ENCODE data around the gene BEX1. TPM values are rescaled to one million over a fixed set of nuclear protein-coding genes. Genes with fewer than 3 reads are reported as not detected.
"Not testable (repeated sequence)": the region's sequence is repeated elsewhere in the genome, so short reads cannot be mapped to it uniquely, and the experiment has no call there.

The BEX1 gene
- total RNA-seq (2021), result 45.2 to 49.3 TPM (median 46.8 TPM) in 3 replicates
- Bru-seq, nascent RNA, result percentile 80 among the genes with signal in this experiment
- long read RNA-seq, experiment 1, transcript BEX1-201 (3 exons, 864 nt), result major isoform, 46 of 51 reads
- long read RNA-seq, experiment 1, partial matches to known transcripts, result 4 of 51 reads
- long read RNA-seq, experiment 1, other reads (novel, unspliced or antisense), result 1 of 51 reads
- long read RNA-seq, experiment 2, transcript BEX1-201 (3 exons, 864 nt), result major isoform, 58 of 91 reads
- long read RNA-seq, experiment 2, partial matches to known transcripts, result 23 of 91 reads
- long read RNA-seq, experiment 2, other reads (novel, unspliced or antisense), result 10 of 91 reads
- long read RNA-seq, experiment 3, transcript BEX1-201 (3 exons, 864 nt), result major isoform, 389 of 407 reads
- long read RNA-seq, experiment 3, partial matches to known transcripts, result 2 of 407 reads
- long read RNA-seq, experiment 3, other reads (novel, unspliced or antisense), result 16 of 407 reads

GRCh38 chrX:103063918-103064434 lies at the start of gene BEX1:
Gene BEX1 (minus strand): TSS chrX:103064171. CDS start chrX:103063274, 897 bp downstream.
- peaks cover 4% of the 10 kb centered on the region; the same call in 1 of the 2 replicates for H3K36me3 Mint-ChIP-seq
- ChIA-PET POLR2A (interaction anchor here (0.6 kb wide), 1 partner anchor 108 kb away, joined by 3 read pairs; no protein-coding TSS in a partner anchor), CTCF (interaction anchor here (1.4 kb wide), 1 partner anchor 113 kb away, joined by 9 read pairs; no protein-coding TSS in a partner anchor)
- 0 out of 2 replicates have a peak, but pooled peaks cover 2% of the 10 kb centered on the region for H3K4me1 Mint-ChIP-seq
- H3K9me3 Mint-ChIP-seq, result no peaks in the 10 kb centered on the region
- H3K27ac Mint-ChIP-seq, result peak within 1 kb of the TSS; percentile 3
- TF ChIP-seq IRF2 (CRISPR knock-in tag; IDR thresholded peaks at IDR 0.05; ENCODE audit: borderline replicate concordance, low read depth) (no peak), USF1 (CRISPR knock-in tag; IDR thresholded peaks at IDR 0.05) (peak; percentile 94), SP1 (CRISPR knock-in tag; conservative IDR thresholded peaks at IDR 0.05) (0 out of 2 replicates have a peak, but pooled peaks have one; percentile 10), MAX (CRISPR knock-in tag; IDR thresholded peaks at IDR 0.05) (peak; percentile 25; the same call in 1 of the 2 replicates), TP53 (CRISPR knock-in tag; IDR thresholded peaks at IDR 0.05) (0 out of 2 replicates have a peak, but pooled peaks have one; percentile 21), ETV6 (CRISPR knock-in tag; IDR thresholded peaks at IDR 0.05) (0 out of 2 replicates have a peak, but pooled peaks have one; percentile 26), USF2 (CRISPR knock-in tag; IDR thresholded peaks at IDR 0.05) (peak; percentile 95), FOXJ3 (CRISPR knock-in tag; IDR thresholded peaks at IDR 0.05; ENCODE audit: borderline replicate concordance) (no peak)
- TF ChIP-seq, protein P1, sequence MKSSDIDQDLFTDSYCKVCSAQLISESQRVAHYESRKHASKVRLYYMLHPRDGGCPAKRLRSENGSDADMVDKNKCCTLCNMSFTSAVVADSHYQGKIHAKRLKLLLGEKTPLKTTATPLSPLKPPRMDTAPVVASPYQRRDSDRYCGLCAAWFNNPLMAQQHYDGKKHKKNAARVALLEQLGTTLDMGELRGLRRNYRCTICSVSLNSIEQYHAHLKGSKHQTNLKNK (CRISPR knock-in tag; IDR thresholded peaks at IDR 0.05), result no peak
- DNase-seq (ENCODE audit: low spot score) (peak; percentile 68), ATAC-seq (peak; percentile 87)
- H3K4me3 Mint-ChIP-seq, result peak within 1 kb of the TSS; percentile 72
- peaks cover 17% of the 10 kb centered on the region for H3K27me3 Mint-ChIP-seq (ENCODE audit: low read depth)

DNA sequence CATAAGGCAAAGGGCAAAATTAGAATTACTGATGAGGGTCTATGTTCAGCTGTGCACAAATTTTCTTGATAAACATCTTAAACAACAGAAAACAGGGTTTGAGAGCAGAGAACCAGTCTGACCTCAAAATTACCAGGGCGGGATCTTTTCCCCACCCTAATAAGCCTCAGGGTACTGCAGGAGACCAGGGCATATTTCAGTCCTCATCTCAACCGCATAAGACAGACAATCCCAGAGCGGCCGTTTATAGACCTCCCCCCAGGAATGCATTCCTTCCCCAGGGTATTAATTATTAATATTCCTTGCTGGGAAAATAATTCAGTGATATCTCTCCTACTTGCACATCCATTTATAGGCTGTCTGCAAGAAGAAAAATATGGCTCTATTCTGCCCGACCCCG lies 45.5 kb upstream of the BEX1 start:
- POLR2A ChIA-PET; DNase-seq (ENCODE audit: low spot score); H3K27ac Mint-ChIP-seq; H3K27me3 Mint-ChIP-seq (ENCODE audit: low read depth); H3K4me1 Mint-ChIP-seq; ATAC-seq; H3K4me3 Mint-ChIP-seq; CTCF ChIA-PET: not testable (repeated sequence)
- Mint-ChIP-seq H3K36me3 (peaks cover 19% of the 10 kb centered on the region), H3K9me3 (peaks cover 38% of the 10 kb centered on the region)

GRCh38 chrX:103107836-103108235 lies 43.9 kb upstream of the BEX1 start:
- H3K4me1 Mint-ChIP-seq, result no peaks in the 10 kb centered on the region
- TF ChIP-seq TP53 (CRISPR knock-in tag; IDR thresholded peaks at IDR 0.05) (no peak), ELF4 (CRISPR knock-in tag; IDR thresholded peaks at IDR 0.05; ENCODE audit: low read depth) (no peak), FOXJ3 (CRISPR knock-in tag; IDR thresholded peaks at IDR 0.05; ENCODE audit: borderline replicate concordance) (no peak), CREB1 (CRISPR knock-in tag; IDR thresholded peaks at IDR 0.05) (no peak), OVOL2 (CRISPR knock-in tag; IDR thresholded peaks at IDR 0.05; ENCODE audit: borderline replicate concordance) (no peak), JAZF1 (CRISPR knock-in tag; IDR thresholded peaks at IDR 0.05) (no peak), ZNF416 (CRISPR knock-in tag; IDR thresholded peaks at IDR 0.05) (no peak), TEAD4 (CRISPR knock-in tag; IDR thresholded peaks at IDR 0.05) (no peak), GTF2I (CRISPR knock-in tag; conservative IDR thresholded peaks at IDR 0.05) (no peak), SMAD4 (CRISPR knock-in tag; IDR thresholded peaks at IDR 0.05) (no peak), GRHL2 (CRISPR knock-in tag; IDR thresholded peaks at IDR 0.05; ENCODE audit: insufficient replicate concordance, severe bottlenecking) (no peak), JUN (CRISPR knock-in tag; IDR thresholded peaks at IDR 0.05) (no peak), KAT7 (CRISPR knock-in tag; IDR thresholded peaks at IDR 0.05; ENCODE audit: borderline replicate concordance) (no peak)
- TF ChIP-seq, protein P2, sequence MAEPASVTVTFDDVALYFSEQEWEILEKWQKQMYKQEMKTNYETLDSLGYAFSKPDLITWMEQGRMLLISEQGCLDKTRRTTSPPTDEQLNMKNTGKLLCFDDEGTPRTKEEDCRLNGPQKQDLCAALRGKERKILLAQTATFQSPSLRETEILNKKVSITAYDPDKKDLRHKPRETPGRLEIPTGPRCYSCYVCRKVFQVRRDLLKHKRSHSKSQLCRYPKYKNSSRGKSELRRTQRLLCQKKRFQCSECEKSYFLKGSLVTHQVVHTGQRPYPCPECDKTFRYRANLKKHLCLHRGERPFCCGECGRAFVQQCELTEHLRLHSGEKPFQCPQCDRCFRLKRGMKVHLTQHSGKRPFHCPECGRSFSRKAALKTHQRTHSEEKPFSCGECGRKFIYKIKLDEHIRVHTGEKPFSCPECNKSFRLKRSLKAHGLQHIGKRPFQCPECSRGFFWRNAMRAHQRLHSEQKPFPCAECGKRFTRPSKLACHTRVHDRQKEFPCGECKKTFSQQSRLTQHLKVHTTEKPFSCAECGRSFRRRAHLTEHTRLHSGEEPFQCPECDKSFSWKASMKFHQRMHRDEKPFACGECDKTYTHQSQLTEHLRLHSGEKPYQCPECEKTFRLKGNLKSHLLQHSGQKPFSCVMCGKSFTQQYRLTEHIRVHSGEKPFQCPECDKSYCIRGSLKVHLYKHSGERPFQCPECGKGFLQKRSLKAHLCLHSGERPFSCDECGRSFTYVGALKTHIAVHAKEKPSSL (CRISPR knock-in tag; conservative IDR thresholded peaks at IDR 0.05), result no peak
- TF ChIP-seq, protein P1 (CRISPR knock-in tag; IDR thresholded peaks at IDR 0.05), result no peak
- TF ChIP-seq, protein P3, sequence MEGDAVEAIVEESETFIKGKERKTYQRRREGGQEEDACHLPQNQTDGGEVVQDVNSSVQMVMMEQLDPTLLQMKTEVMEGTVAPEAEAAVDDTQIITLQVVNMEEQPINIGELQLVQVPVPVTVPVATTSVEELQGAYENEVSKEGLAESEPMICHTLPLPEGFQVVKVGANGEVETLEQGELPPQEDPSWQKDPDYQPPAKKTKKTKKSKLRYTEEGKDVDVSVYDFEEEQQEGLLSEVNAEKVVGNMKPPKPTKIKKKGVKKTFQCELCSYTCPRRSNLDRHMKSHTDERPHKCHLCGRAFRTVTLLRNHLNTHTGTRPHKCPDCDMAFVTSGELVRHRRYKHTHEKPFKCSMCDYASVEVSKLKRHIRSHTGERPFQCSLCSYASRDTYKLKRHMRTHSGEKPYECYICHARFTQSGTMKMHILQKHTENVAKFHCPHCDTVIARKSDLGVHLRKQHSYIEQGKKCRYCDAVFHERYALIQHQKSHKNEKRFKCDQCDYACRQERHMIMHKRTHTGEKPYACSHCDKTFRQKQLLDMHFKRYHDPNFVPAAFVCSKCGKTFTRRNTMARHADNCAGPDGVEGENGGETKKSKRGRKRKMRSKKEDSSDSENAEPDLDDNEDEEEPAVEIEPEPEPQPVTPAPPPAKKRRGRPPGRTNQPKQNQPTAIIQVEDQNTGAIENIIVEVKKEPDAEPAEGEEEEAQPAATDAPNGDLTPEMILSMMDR (IDR thresholded peaks at IDR 0.05), result no peak

More at GRCh38 chrX:103107836-103108235, 43.9 kb upstream of the BEX1 start:
- ChIA-PET POLR2A (no interaction called here), CTCF (no interaction called here)
- H3K36me3 Mint-ChIP-seq, result peaks cover 19% of the 10 kb centered on the region
- H3K4me3 Mint-ChIP-seq, result no peak overlapping the region
- H3K27ac Mint-ChIP-seq, result no peak overlapping the region
- H3K9me3 Mint-ChIP-seq, result peaks cover 33% of the 10 kb centered on the region
- DNase-seq (ENCODE audit: low spot score), result no peak
- ATAC-seq, result no peak
- H3K27me3 Mint-ChIP-seq (ENCODE audit: low read depth), result no peaks in the 10 kb centered on the region; the same call in 1 of the 2 replicates

Measured in WTC11 (cell line).